B cell (primary cell): ENCODE data around the gene TLE5. TPM values are rescaled to one million over a fixed set of nuclear protein-coding genes. Genes with fewer than 3 reads are reported as not detected.

ENCODE experiments used
- ATAC-seq: fragments of 200-7000 bp; cut with Tn5 transposase; one replicate; pipeline ENCODE4 v1.10.0; 2021; ENCODE audit warnings: low read depth, mild to moderate bottlenecking, moderate number of reproducible peaks, moderate library complexity
- CTCF ChIA-PET: fragments of 350-600 bp; sonication (Branson Sonifier 250); formaldehyde crosslinking; loops from one replicate; lab custom pipeline; 2021; ENCODE audit warnings: antibody characterized with exemption, inconsistent platforms; lab: Charles Lee
- POLR2A ChIA-PET: fragments of 350-600 bp; sonication (Branson Sonifier 250); formaldehyde crosslinking; loops from one replicate; lab custom pipeline; 2021; ENCODE audit warnings: antibody characterized with exemption; lab: Charles Lee
- DNase-seq: peaks from one replicate; pipeline ENCODE4 v3.0.0; 2013
- H2AFZ ChIP-seq: 2 replicates; pipeline ENCODE4 v1.6.1; 2012; ENCODE audit warnings: mild to moderate bottlenecking, low read depth, low read length; ENCODE audit not compliant: insufficient read depth, poor library complexity, severe bottlenecking
- H3K27ac ChIP-seq, 2 donors: 1 replicate in 1 of 2; 2 replicates in 1 of 2; pipeline ENCODE4 v1.5.1; 2012 to 2013; ENCODE audit warnings: low read length in 2 of 2, mild to moderate bottlenecking in 2 of 2, moderate library complexity in 1 of 2
- H3K27me3 ChIP-seq, 4 experiments: fragments of 200-600 bp in 1 of 4; sonication (generic) in 1 of 4; replicated peaks in 1 of 4; 1 replicate in 2 of 4; 2 replicates in 2 of 4; pipeline versions ENCODE4 v1.6.1 to v1.7.0; 2013 to 2016; ENCODE audit warnings: low read length in 3 of 4, mild to moderate bottlenecking in 2 of 4, mixed read lengths in 1 of 4, moderate library complexity in 1 of 4; ENCODE audit not compliant: insufficient read depth in 4 of 4, control insufficient read depth in 3 of 4; ENCODE audit errors: control extremely low read depth in 1 of 4
- H3K36me3 ChIP-seq, 2 experiments: replicated peaks in 1 of 2; 1 replicate in 1 of 2; 2 replicates in 1 of 2; pipeline versions ENCODE4 v1.6.1 to v1.7.1; 2013; ENCODE audit warnings: low read length in 1 of 2; ENCODE audit not compliant: insufficient read depth in 2 of 2, control insufficient read depth in 1 of 2; ENCODE audit errors: control extremely low read depth in 1 of 2, extremely low read depth in 1 of 2
- H3K4me1 ChIP-seq, 2 donors: fragments of 200-600 bp in 1 of 2; sonication (generic) in 1 of 2; 1 replicate in 1 of 2; 2 replicates in 1 of 2; pipeline versions ENCODE4 v1.5.1 to v1.6.1; 2013 to 2017; ENCODE audit warnings: low read length in 2 of 2; ENCODE audit not compliant: control insufficient read depth in 2 of 2, insufficient read depth in 2 of 2
- H3K4me2 ChIP-seq: replicated peaks from 2 replicates; pipeline ENCODE3; 2012; ENCODE audit warnings: mild to moderate bottlenecking, low read depth, low read length; ENCODE audit not compliant: poor library complexity, severe bottlenecking
- H3K4me3 ChIP-seq, 5 experiments: fragments of 200-600 bp in 1 of 5; sonication (generic) in 1 of 5; 1 replicate in 3 of 5; 2 replicates in 2 of 5; pipeline versions ENCODE4 v1.5.1 to v1.7.0; 2011 to 2016; ENCODE audit warnings: low read length in 4 of 5, mild to moderate bottlenecking in 4 of 5, low read depth in 2 of 5, control low read depth in 1 of 5, moderate library complexity in 1 of 5; ENCODE audit not compliant: insufficient read depth in 1 of 5; ENCODE audit errors: control extremely low read depth in 1 of 5, extremely low read depth in 1 of 5
- H3K79me2 ChIP-seq: fragments of 200-600 bp; sonication (generic); one replicate; pipeline ENCODE4 v1.6.0; 2016; ENCODE audit warnings: low read length; ENCODE audit not compliant: control insufficient read depth, insufficient read depth
- H3K9ac ChIP-seq: fragments of 200-600 bp; sonication (generic); 2 replicates; pipeline ENCODE4 v1.6.1; 2017; ENCODE audit warnings: mild to moderate bottlenecking, low read length, moderate library complexity
- H3K9me3 ChIP-seq, 3 donors: one replicate each; pipeline versions ENCODE4 v1.6.1 to v1.7.1; 2013; ENCODE audit warnings: low read length in 2 of 3; ENCODE audit not compliant: control insufficient read depth in 2 of 3, insufficient read depth in 1 of 3; ENCODE audit errors: control extremely low read depth in 1 of 3
- H4K20me1 ChIP-seq: 2 replicates; pipeline ENCODE4 v1.6.0; 2012; ENCODE audit warnings: mild to moderate bottlenecking, low read length; ENCODE audit not compliant: insufficient read depth, control insufficient read depth, poor library complexity, severe bottlenecking
- H3K27ac Mint-ChIP-seq: one replicate; pipeline ENCODE4 v1.8.0; 2021; ENCODE audit warnings: mixed read lengths
- H3K27me3 Mint-ChIP-seq: one replicate; pipeline ENCODE4 v1.8.0; 2021; ENCODE audit warnings: mixed read lengths
- H3K4me1 Mint-ChIP-seq: one replicate; pipeline ENCODE4 v1.8.0; 2021; ENCODE audit warnings: mixed read lengths
- H3K4me3 Mint-ChIP-seq: one replicate; pipeline ENCODE4 v1.8.0; 2021; ENCODE audit warnings: mixed read lengths
- H3K9me3 Mint-ChIP-seq: one replicate; pipeline ENCODE4 v1.8.0; 2022; ENCODE audit warnings: mixed read lengths; ENCODE audit not compliant: insufficient read depth
- CTCF ChIP-seq: fragments of 200-600 bp; IDR thresholded peaks from one replicate; pipeline ENCODE4 v1.8.0; 2022; ENCODE audit warnings: antibody characterized with exemption, mild to moderate bottlenecking
- EZH2 ChIP-seq: IDR thresholded peaks from 2 replicates; pipeline ENCODE4 v1.6.1; 2012; ENCODE audit warnings: borderline replicate concordance, low read depth, mild to moderate bottlenecking, moderate library complexity, low read length; ENCODE audit not compliant: insufficient read depth, poor library complexity, severe bottlenecking
- WGBS: methylation state at CpG from one replicate; pipeline ENCODE4 v1.1.5; 2013; ENCODE audit warnings: missing lambda C conversion rate; ENCODE audit not compliant: insufficient coverage; 5-methylcytosine and 5-hydroxymethylcytosine counted together
- intact Hi-C: fragments of 100-400 bp; cut with micrococcal nuclease; formaldehyde crosslinking; loops from one replicate; pipeline ENCODE4 v1.10.0; 2022
- polyA plus RNA-seq: library from polyadenylated mRNA; depleted of rRNA; stranded (reverse); fragments of >200 nt; gene quantifications from 2 replicates; pipeline ENCODE4 v1.2.3, GENCODE V29; 2012
- total RNA-seq, 2 donors: library from RNA; stranded (reverse); fragments of 120-200 nt in 1 of 2; gene quantifications; 1 replicate in 1 of 2; 2 replicates in 1 of 2; pipeline versions ENCODE4 v1.2.3 to v1.2.4, GENCODE V29; 2013 to 2022

Gene TLE5
- total and polyA plus RNA-seq, 2 donors (not counting 1 experiment from before 2014, with no cell fraction given): 697 to 1,132 TPM

DNA sequence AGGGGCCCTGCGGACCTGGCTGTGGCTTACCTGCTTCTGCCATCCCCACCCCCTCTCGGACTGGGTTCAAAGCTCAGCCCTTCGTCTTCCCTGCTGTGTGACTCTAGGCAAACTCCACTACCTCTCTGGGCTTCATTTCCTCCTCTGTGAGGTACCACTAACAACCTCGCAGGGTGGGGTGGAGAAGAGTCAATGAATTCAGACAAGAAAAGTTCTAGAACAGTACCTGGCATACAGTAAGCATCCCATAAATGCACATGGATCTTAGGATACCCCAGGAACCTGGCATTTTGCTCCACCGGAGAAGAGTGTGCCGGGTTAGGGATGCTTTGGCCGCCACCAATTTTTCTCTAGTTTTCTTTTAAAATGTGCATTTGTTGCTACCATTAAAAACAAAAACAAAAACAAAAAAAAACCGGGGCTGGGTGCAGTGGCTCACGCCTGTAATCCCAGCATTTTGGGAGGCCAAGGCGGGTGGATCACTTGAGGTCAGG is 3.4 kb downstream of the TLE5 start:
- H3K9me3 Mint-ChIP-seq: no peaks in the 10 kb centered on the region
- intact Hi-C loops: loop anchor here (1.0 kb wide), 1 partner anchor 13 kb away; no protein-coding TSS in a partner anchor
- 86% methylated on average over 1 of the region's 10 CpGs for WGBS
- H3K9ac ChIP-seq: no peak overlapping the region
- no peaks in the 10 kb centered on the region for H3K27me3 ChIP-seq
- H3K4me1 Mint-ChIP-seq: peaks cover 41% of the 10 kb centered on the region
- peaks cover 35% of the 10 kb centered on the region for H3K79me2 ChIP-seq
- TF ChIP-seq CTCF (no peak), EZH2 (no peak)
- H3K4me2 ChIP-seq: no peak overlapping the region
- no peak overlapping the region for H3K4me3 Mint-ChIP-seq
- H3K27ac Mint-ChIP-seq: peak overlapping the region; percentile 46
- H3K9me3 ChIP-seq: no peaks in the 10 kb centered on the region
- DNase-seq: no peak
- CTCF ChIA-PET: interaction anchor here (1.4 to 4.6 kb wide), 2 partner anchors 14 to 23 kb away, joined by 5 to 32 read pairs; no protein-coding TSS in a partner anchor
- H3K27me3 Mint-ChIP-seq: no peaks in the 10 kb centered on the region
- peaks cover 68% of the 10 kb centered on the region for H4K20me1 ChIP-seq
- peaks cover 10 to 64% of the 10 kb centered on the region in 2 experiments for H3K36me3 ChIP-seq
- H3K4me1 ChIP-seq: peaks cover 20 to 48% of the 10 kb centered on the region in 2 donors
- POLR2A ChIA-PET: interaction anchor here (4.0 kb wide), 1 partner anchor 22 kb away, joined by 35 read pairs; no protein-coding TSS in a partner anchor
- no peak for ATAC-seq
- H2AFZ ChIP-seq: no peak overlapping the region
- no peak overlapping the region for H3K4me3 ChIP-seq
- peak overlapping the region in 1 of 2 donors; percentile 5 for H3K27ac ChIP-seq

DNA sequence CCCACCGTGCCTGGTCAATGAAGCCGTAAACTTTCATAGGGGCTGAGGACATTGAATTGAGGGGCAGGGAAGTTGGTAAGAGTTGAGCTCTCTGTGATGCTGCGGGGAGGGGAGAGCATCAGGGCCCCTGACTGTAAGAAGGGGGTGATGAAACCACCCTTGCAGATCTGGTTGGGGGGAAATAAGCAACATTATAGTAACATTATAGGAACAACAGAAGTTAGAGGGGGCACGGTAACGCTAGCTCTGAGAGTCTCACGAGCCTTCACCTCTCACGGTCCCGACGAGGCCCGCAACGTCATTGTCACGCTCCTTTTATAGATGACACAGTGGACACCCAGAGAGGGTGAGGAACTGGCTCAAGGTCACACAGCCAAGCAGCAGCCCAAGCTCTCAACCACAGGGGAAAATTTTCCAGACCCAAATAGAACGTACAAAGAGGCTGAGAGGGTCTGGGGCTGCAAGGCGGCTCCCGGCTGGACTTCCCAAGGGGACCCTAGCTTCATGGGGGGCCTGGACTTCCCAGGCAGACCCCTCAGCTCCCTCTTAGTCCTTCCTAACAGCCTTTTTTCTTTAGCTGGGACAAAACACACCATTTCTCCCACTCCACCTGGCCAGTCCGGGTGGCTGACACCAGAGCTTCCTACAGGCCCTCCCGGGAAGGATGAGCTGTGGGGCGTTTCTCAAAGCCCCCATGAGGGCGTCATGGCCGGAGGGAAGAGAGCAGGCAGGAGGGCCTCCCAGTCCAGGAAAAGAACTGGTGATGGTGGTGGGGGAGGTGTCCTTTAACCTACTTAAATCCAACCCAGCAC is 4.1 kb downstream of the TLE5 start:
- WGBS: 94% methylated on average over 12 of the region's 20 CpGs
- Mint-ChIP-seq H3K27me3 (no peaks in the 10 kb centered on the region), H3K27ac (peak overlapping the region; percentile 23), H3K4me3 (no peak overlapping the region), H3K9me3 (no peaks in the 10 kb centered on the region), H3K4me1 (peaks cover 37% of the 10 kb centered on the region)
- ATAC-seq (no peak), DNase-seq (no peak)
- TF ChIP-seq CTCF (no peak), EZH2 (no peak)
- H3K9me3 ChIP-seq: no peaks in the 10 kb centered on the region
- H3K36me3 ChIP-seq: peaks cover 10 to 71% of the 10 kb centered on the region in 2 experiments
- intact Hi-C loops: loop anchor here (1.0 kb wide), 1 partner anchor 12 kb away; no protein-coding TSS in a partner anchor
- H3K4me2 ChIP-seq: no peak overlapping the region
- H3K4me1 ChIP-seq: peaks cover 14 to 41% of the 10 kb centered on the region in 2 donors
- H3K4me3 ChIP-seq: no peak overlapping the region
- H3K27me3 ChIP-seq: no peaks in the 10 kb centered on the region
- POLR2A ChIA-PET: interaction anchor here (2.0 kb wide), 1 partner anchor 22 kb away, joined by 7 read pairs; no protein-coding TSS in a partner anchor
- no peak overlapping the region for H3K9ac ChIP-seq
- H3K79me2 ChIP-seq: peaks cover 30% of the 10 kb centered on the region
- peak overlapping the region in 1 of 2 donors; percentile 5 for H3K27ac ChIP-seq
- no peak overlapping the region for H2AFZ ChIP-seq
- H4K20me1 ChIP-seq: peaks cover 74% of the 10 kb centered on the region
- CTCF ChIA-PET: interaction anchor here (1.4 to 1.5 kb wide), 2 partner anchors 14 to 22 kb away, joined by 5 read pairs; no protein-coding TSS in a partner anchor
